HG03175 (cell line): Measurements from ENCODE around the gene ATPAF2.

Source experiments
- ATAC-seq: cut with Tn5 transposase; IDR thresholded peaks from one replicate; pipeline ENCODE4 v1.9.1; 2021; ENCODE audit warnings: mild to moderate bottlenecking, moderate library complexity; ENCODE audit not compliant: unreplicated experiment

The ATPAF2 gene

DNA sequence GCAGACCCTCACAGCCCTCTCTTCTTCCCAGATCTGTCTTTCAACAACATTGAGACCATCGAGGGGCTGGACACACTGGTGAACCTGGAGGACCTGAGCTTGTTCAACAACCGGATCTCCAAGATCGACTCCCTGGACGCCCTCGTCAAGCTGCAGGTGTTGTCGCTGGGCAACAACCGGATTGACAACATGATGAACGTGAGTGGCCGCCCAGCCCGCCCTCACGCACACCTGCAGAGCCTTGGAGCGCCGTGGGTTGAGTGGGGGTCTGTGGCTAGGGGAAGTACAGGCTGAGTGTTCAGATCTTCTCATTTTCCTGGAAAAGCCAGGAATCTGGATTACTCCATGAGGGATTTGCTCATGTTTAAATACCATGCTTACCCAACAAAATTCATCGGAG lies 51.1 kb downstream of the ATPAF2 start:
- no peak for ATAC-seq

DNA sequence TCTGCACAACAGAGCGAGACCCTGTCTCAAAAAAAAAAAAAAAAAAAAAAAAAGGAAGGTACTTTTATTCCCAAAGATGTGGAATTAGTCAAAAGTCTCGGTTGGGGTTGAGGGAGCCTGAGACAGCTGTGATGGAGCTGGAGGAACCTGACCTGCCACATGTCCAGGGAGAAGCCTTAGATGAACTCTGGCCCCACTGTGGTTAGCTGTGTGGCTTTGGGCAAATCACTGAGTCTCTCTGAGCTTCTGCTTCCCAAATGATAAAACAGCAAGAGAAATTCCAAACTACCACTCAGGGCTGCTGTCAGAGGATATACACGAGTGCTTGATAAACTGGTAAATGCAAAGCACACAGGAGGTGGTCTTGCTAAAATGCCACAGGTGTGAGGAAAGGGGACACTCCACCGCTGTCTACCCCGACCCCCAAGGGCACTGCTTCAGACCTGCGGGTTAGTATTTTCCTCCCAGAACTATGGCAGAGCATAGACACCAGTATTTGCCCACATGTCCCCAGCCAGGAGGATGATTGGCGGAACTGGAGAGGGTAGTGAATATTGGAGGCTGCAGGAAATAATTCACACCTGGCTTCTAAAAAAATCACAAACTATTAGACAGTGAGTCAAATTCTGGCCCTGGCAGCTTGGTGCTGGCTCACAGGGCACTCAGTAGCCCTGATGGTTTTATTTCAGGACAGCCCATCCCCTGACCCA lies 51.6 kb downstream of the ATPAF2 start:
- no peak for ATAC-seq

DNA sequence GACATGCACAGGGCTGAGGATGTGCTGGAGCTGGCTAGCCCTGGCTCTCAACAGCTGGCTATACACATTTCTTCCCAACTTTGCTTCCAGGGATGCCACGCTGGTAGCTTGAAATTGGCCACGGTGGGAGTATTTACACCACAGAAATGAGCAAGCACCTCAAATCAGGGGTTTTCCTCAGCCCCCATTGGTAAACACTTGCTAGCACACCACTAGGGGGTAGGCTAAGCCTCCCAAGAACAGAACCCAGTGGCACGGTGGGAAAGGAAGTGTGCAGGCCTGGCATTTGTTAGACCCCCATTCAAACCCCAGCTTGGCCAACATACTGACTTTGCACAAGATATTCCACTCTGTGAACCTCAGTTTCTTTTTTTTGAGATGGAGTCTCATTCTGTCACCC lies 53.4 kb downstream of the ATPAF2 start:
- no peak for ATAC-seq

DNA sequence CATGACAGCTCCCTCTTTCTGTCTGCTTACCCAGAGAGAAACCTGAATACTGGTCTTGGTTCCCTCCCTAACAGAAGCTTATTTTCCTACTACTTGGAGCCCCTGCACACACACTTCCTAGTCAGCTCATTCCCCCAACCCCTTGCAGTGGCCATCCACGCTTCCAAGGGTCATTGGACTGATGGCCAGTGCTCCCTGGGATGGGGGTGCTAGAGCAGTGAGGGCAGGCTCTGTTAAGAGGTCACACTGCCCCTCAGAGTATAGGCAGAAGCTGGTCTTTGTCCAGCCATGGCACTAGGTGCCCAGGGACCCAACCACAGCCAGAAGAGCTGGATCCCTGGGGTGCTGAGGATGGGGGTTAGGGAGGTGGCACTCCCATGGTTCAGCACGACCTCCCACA lies 53.8 kb downstream of the ATPAF2 start:
- no peak for ATAC-seq

DNA sequence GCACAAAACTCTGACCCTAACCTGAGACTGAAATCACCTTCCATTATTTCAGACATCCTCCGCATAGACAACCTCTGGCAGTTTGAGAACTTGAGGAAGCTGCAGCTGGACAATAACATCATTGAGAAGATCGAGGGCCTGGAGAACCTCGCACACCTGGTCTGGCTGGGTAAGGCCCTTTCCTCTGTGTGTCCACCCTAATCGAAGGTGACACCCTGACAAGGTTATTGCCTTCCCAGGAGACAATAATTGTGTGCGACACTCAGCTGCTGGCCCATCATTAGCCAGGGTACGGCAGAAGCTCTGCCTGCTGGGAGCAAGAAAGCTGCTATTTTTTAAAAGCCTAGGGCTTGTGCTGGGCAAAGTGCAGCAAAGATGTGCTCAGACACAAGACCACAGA lies 55.2 kb downstream of the ATPAF2 start:
- no peak for ATAC-seq

DNA sequence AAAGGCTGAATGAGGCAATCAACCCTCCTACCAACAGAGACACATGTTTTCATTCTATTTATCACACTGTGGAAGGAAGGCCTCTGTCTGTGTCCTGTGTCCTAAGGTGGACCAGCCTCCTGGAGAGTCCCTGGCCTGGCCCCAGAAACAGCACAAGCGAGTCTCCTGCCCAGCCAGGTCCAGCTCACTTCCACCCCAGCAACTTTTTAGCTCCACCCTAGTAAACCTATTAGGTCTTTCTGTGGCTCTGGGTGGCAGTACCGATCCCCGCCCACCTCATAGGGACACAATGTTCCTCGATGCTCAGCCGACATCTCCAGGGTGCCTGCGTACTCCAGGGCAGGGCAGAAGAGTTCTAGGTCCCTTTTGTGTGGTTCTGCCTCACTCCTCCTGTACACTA lies 55.6 kb downstream of the ATPAF2 start:
- ATAC-seq: no peak

DNA sequence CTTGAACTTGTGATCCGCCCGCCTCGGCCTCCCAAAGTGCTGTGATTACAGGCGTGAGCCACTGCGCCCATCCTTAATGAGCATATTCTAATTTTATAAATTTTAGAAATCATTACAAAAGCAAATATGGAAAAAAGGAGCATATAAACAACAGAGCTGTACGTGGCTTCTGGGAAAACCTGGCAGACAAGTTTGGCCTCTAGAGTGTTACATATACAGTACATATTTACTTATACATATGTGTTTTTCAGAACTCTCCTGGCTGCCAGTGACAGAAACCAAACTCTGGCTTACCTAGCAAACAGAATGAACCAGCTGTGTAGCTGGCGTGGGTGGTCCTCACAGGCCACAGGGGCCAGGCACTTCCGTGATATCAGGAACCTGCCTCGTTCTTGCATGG lies 56.2 kb downstream of the ATPAF2 start:
- ATAC-seq: no peak

DNA sequence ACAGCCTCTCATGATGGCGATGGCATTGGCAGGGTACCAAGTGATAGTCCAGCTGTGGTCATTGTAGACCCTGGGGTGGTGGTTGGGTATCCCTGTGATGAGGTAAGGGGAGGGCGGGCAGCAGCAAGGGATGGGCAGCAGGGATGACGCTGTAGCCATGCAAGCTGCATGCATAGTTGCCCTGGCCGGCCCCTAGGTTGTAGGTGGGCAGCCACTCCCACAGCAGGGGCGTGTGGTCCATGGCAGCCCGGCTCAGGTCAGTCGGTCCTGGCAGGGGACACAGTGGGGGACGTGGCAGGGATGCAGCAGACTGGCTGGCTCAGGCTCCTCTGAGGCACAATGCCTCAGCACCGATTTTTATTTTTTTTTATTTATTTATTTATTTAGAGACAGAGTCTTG lies 57.6 kb downstream of the ATPAF2 start:
- ATAC-seq: no peak

DNA sequence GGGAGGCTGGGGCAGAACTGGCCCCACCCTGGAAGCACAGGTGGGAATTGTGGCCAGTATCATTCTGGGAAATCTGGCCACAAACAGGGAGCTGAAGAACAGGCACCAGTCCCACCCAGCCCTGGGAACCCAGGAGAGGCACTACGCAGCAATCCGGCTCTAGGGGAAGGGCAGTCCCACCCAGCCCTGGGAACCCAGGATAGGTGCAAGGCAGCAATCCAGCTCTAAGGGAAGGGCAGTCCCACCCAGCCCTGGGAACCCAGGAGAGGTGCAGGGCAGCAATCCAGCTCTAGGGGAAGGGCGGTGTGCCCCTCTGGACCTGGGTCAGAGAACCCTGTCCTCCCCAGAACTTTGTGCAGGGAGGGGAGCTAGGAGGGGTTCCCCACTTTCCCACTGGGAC lies 59.2 kb downstream of the ATPAF2 start:
- no peak for ATAC-seq

DNA sequence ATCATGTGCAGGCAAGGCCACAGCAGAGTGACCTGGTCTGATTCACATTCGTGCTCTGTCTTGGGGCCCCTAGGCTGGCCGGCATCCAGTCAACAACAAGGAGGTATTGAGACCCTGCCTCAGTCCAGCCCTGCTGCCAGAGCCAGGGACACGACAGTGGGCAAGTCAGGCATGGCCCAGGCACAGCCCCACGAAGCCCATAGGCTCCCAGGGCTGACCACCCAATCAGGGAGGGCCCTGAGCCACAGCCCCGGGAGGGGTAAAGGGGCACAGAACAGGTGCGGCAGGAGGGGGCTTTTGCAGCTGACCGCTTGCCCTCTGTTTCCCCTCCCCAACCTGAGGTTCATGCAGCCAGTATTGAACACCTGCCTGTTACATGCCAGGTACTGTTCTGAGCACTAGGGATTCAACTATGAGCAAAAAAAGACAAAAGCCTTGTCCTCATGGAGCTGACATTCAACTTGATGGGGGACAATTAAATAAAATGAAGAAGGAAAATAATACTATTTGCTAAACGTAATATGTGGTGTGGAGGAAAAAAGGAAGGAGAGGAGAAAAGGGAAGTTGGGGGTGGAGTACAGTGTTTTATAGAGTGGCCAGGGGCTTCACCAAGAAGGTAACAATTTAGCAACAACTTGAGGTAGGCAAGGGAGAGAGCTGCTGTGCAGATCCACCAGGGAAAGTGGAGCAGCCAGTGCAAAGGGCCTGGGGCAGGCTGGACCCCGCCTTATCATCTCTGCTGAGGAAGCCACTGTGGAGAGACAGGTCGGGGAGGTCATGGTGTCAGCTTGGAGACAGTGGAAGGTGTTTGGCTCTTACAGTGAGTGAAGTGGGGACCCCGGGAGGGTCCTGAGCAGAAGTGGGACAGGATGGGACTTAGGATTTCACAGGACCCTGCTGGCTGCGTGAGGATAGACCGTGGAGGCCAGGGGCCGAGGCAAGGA lies 60.2 kb downstream of the ATPAF2 start:
- ATAC-seq: no peak

DNA sequence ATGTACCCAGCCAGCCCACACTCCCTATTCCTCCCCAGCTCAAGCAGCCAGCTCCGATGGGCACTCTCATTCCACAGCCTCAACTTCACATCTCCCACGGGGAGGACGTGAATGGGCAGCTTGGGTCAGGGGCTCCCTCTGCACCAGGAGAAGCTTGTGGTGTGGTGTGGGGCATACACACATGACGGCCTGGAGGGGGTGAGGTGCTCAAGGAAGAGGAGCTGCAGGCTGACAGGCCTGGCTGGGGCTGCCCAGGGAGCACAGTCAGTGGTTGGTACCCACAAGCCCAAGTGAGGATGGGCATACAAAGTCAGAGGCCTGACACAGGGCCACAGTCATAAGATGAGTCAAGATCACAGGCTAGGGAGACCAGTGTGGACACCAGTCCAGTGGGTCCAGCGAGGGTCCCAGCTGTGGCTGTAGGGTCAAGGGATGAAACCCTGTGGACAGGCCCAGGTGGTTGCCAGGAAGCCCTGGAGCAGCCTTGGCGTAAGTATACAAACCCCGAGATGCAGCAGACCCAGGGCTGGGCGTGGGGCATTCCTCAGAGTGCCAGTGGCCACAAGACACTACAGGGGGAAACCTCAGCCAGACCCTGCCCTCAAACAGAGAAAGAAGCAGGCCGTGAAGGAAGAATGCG lies 61.9 kb downstream of the ATPAF2 start:
- ATAC-seq: no peak

DNA sequence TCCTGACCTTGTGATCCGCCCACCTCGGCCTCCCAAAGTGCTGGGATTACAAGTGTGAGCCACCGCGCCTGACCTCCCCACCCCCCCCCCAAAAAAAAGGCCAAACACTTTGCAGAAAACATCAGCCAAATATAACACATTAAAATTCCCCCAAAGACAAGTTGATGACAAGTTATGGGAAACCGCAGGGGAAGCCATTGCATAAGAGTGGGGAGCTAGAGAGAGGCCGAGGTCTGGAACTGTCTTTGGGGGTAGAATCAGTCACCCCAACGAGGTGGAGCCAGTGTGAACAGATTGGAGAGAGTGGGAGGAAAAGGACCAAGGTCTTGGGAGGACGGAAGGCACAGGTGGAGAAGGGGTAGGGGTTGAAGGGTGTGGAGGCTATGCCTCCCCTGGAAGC lies 63.5 kb downstream of the ATPAF2 start:
- no peak for ATAC-seq

DNA sequence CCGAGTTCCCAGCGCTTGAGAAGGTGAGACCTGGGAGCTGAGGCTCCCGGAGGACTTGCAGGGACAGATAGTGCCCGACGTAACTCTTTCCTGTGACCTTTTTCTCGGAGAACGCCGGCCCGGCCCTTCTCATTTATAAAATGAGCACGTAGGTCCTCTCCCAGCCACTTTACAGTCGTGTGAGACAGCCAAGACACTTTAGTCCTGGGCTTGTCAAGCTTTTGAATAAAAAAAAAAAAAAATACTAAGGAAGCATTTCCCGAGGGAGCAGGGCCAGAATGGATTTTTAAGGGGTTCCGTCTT lies 66.1 kb downstream of the ATPAF2 start:
- ATAC-seq: no peak

DNA sequence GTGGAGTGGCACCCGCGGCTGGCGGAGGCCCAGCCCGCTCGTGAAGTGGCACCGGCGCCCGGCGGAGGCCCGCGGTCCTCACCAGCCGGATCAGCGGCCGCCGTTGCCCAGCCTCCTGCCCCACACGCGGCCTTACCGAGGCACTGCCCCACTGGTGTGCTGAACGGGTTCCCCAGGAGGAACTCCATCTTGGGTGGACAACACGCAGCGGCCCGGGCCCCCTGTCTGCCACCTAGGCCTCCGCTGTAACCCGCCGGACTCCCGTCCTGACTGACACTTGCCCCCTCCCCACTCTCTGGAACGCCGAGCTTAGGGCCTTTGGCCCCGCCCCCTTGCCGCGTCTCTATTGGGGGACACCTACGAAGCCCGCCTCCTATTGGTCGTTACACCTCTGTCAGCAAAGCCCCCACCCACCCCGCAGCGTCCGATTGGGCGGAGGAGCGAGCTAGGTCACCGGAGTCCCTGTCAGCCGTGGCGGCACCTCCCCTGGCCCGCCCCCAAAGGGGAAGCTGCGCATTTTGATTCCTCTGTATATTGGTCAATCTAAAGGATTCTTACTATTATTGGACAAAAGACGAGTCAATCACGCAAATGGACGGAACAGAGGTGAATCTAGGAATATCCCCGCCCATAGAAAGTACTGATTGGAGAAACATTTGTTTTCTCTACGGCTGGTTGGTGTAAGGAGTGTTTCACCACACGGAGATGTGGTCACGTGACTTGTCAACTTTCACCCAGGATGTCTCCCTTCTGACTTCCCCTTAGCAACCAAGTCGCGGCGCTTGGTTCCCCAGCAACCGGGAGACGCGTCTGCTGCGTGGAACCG lies 66.6 kb downstream of the ATPAF2 start, which contains the start of the genes DRC3 and TOM1L2:
TSS of gene DRC3 (plus strand) at position 737 of the 826 bp plus-strand sequence. CDS start 4,737 bp downstream, outside the sequence.
TSS of gene TOM1L2 (minus strand) at position 275 of the 826 bp plus-strand sequence. CDS start at position 188, 87 bp downstream.
- peak; percentile 93 for ATAC-seq

DNA sequence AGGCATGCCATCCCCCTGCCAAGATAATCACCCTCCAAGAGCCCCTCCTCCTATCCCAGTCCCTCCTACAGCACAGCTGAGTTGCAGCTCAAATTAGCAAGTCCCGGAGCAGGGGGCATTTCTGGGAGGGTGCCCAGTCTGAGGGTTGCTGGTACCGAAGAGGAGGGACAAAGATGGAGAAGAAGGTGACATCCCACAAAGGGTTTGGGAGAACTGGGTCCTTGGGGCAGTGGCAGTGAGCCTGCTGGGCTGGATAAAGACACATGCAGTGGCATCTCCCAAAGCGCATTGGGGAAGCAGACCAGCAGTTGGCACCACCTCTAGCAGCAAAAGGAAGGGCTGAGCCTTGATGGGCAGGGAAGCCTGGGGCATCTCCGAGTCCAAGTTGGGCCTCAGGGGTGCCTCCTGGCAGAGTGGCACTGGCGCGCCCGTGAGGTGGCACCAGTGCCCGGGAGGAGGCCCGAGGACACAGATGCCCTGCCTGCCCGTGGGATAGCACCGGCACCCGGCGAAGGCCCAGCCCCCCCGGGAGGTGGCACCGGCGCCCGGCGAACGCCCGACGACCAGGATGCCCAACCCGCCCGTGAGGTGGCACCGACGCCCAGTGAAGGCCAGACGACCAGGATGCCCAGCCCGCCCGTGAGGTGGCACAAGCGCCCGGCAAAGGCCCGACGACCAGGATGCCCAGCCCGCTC lies 67.4 kb downstream of the ATPAF2 start:
- ATAC-seq: no peak

DNA sequence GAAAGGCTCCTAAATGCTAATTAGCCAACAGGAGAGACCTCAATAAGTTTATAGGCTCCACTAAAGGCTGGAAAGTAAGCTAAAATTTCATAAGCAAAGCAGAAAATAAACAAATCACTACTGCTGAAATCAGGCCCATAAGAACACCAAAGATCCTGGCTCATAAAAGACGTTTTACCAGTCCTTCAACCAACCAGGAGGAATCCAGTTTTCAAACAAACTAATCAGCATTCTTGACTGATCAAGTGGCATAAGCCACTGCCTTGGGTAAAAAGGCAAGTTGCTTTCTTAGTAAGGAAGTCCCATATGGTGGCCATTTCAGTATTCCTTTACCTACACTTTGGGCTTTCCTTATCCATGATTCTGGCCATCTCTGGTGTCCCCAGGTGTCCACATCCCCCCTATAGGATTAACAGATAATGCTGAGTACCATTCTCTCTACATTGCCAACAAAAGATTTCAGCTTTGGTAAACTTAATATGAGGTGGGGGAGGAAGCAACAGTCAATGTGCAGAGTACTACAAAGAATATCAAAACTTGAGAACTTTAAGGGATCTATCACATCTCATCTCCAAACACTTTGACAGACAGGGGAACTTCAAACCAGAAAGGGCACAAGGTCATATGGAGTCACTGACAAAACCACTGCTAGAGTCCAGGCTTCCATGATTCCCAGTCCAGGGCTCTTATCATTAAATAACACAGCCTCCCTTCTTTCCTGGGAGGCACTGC lies 68.1 kb downstream of the ATPAF2 start:
- no peak for ATAC-seq
